ENCODE results near the gene MCU. TPM values are rescaled to one million over a fixed set of nuclear protein-coding genes. Genes with fewer than 3 reads are reported as not detected.
A peak's percentile ranks its signal among the peaks of the same experiment; 100 is the strongest.
"Not testable (repeated sequence)": the region's sequence is repeated elsewhere in the genome, so short reads cannot be mapped to it uniquely, and the experiment has no call there.

MCU gene
- total RNA-seq, 1 donor = 42.7 TPM

- H3K27ac ChIP-seq (ENCODE audit: low read depth, low read length) = peak overlapping the region; percentile 51
These were observed 3.6 kb downstream of the MCU start for GRCh38 chr10:72695496-72695895.

GRCh38 chr10:72697716-72698115 is 5.8 kb downstream of the MCU start:
- Histone ChIP-seq H4K20me1 (ENCODE audit: insufficient read depth, low read length) (peaks cover 19% of the 10 kb centered on the region), H3K4me2 (ENCODE audit: insufficient read depth, low read length) (no peak overlapping the region), H3K4me3 (ENCODE audit: insufficient read depth, low read length) (no peak overlapping the region), H3K36me3 (ENCODE audit: insufficient read depth, low read length) (no peaks in the 10 kb centered on the region), H3K27me3 (ENCODE audit: insufficient read depth, low read length) (no peaks in the 10 kb centered on the region), H2AFZ (ENCODE audit: low read length) (no peak overlapping the region), H3K79me2 (ENCODE audit: insufficient read depth, low read length) (peaks cover 90% of the 10 kb centered on the region), H3K27ac (ENCODE audit: low read depth, low read length) (no peak overlapping the region), H3K9me3 (ENCODE audit: low read depth, low read length) (no peaks in the 10 kb centered on the region), H3K4me1 (ENCODE audit: insufficient read depth, low read length) (peaks cover 41% of the 10 kb centered on the region)
- DNase-seq (ENCODE audit: insufficient read length, low spot score, missing footprints) = no peak
- TF ChIP-seq CTCF (IDR thresholded peaks at IDR 0.05; ENCODE audit: extremely low read depth, low read depth, low read length) = no peak

More at GRCh38 chr10:72695496-72695895, 3.6 kb downstream of the MCU start:
- H3K79me2 ChIP-seq (ENCODE audit: insufficient read depth, low read length) = peaks cover 74% of the 10 kb centered on the region
- no peaks in the 10 kb centered on the region for H3K9me3 ChIP-seq (ENCODE audit: low read depth, low read length)
- no peak for DNase-seq (ENCODE audit: insufficient read length, low spot score, missing footprints)
- TF ChIP-seq CTCF (IDR thresholded peaks at IDR 0.05; ENCODE audit: extremely low read depth, low read depth, low read length) = no peak
- no peak overlapping the region for H2AFZ ChIP-seq (ENCODE audit: low read length)
- no peaks in the 10 kb centered on the region for H3K27me3 ChIP-seq (ENCODE audit: insufficient read depth, low read length)
- H3K4me3 ChIP-seq (ENCODE audit: insufficient read depth, low read length) = no peak overlapping the region
- peak overlapping the region; percentile 59 for H3K4me2 ChIP-seq (ENCODE audit: insufficient read depth, low read length)
- peaks cover 41% of the 10 kb centered on the region for H3K4me1 ChIP-seq (ENCODE audit: insufficient read depth, low read length)
- peaks cover 19% of the 10 kb centered on the region for H4K20me1 ChIP-seq (ENCODE audit: insufficient read depth, low read length)
- no peaks in the 10 kb centered on the region for H3K36me3 ChIP-seq (ENCODE audit: insufficient read depth, low read length)

- H4K20me1 ChIP-seq (ENCODE audit: insufficient read depth, low read length); H3K36me3 ChIP-seq (ENCODE audit: insufficient read depth, low read length); DNase-seq (ENCODE audit: insufficient read length, low spot score, missing footprints); H3K27me3 ChIP-seq (ENCODE audit: insufficient read depth, low read length); H3K9me3 ChIP-seq (ENCODE audit: low read depth, low read length); H3K4me3 ChIP-seq (ENCODE audit: insufficient read depth, low read length); H2AFZ ChIP-seq (ENCODE audit: low read length): not testable (repeated sequence)
- peaks cover 16% of the 10 kb centered on the region for H3K4me1 ChIP-seq (ENCODE audit: insufficient read depth, low read length)
- H3K79me2 ChIP-seq (ENCODE audit: insufficient read depth, low read length) = peaks cover 81% of the 10 kb centered on the region
- peak overlapping the region; percentile 83 for H3K27ac ChIP-seq (ENCODE audit: low read depth, low read length)
- peak overlapping the region; percentile 61 for H3K4me2 ChIP-seq (ENCODE audit: insufficient read depth, low read length)
These were observed 10.5 kb downstream of the MCU start for GRCh38 chr10:72702465-72702864.

- Histone ChIP-seq H3K4me1 (ENCODE audit: insufficient read depth, low read length) (peaks cover 14% of the 10 kb centered on the region), H3K79me2 (ENCODE audit: insufficient read depth, low read length) (peaks cover 83% of the 10 kb centered on the region), H3K27ac (ENCODE audit: low read depth, low read length) (peak overlapping the region; percentile 83), H3K27me3 (ENCODE audit: insufficient read depth, low read length) (no peaks in the 10 kb centered on the region), H3K4me3 (ENCODE audit: insufficient read depth, low read length) (no peak overlapping the region), H3K9me3 (ENCODE audit: low read depth, low read length) (no peaks in the 10 kb centered on the region), H3K36me3 (ENCODE audit: insufficient read depth, low read length) (no peaks in the 10 kb centered on the region), H4K20me1 (ENCODE audit: insufficient read depth, low read length) (no peaks in the 10 kb centered on the region), H2AFZ (ENCODE audit: low read length) (peak overlapping the region; percentile 57), H3K4me2 (ENCODE audit: insufficient read depth, low read length) (peak overlapping the region; percentile 61)
- peak; percentile 30 for TF ChIP-seq CTCF (IDR thresholded peaks at IDR 0.05; ENCODE audit: extremely low read depth, low read depth, low read length)
- DNase-seq (ENCODE audit: insufficient read length, low spot score, missing footprints) = peak; percentile 64
These were observed 11.1 kb downstream of the MCU start for GRCh38 chr10:72702868-72703581.

All from osteoblast (primary cell).